ENCODE measurements around the gene CARM1.
"Not testable (repeated sequence)": the region's sequence is repeated elsewhere in the genome, so short reads cannot be mapped to it uniquely, and the experiment has no call there.

The CARM1 gene

DNA sequence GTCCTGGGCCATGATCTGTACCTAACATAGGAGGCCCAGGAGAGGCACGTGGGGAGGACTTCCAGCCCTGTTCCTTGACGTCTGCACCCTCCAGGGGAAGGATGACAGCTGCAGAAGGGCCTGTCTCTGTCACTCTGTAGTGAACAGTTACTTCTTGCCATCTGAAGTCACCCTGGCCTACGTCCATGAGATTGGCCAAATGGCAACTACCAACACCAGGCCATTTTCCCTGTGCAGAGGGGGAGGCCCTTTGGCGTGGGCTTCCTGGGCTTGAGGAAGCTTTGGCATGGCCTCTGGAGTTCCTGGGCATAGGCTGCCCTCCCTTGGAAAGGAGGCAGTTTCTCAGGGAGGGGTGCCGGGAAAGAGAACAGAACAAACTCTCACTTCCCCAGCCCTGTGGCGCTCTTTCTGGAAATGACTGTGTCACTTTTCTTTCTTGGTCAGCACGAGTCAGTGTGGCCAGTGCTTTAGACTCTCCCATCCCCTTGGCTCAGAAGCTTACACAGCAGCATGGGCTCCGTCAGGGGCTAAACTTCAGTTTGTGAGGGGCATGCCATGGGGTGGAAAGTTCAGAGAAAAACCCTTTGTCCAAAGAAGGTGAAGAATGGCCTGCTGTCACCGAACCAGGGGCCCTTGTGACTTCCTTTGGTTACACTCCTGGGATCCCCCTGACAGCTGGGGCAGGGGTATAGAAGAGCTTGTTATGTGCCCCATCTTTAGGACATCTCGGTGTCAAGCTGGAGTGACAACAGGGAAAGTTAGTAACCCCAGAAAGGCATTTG, 5.3 kb downstream of the CARM1 start:
- no peak for DNase-seq

DNA sequence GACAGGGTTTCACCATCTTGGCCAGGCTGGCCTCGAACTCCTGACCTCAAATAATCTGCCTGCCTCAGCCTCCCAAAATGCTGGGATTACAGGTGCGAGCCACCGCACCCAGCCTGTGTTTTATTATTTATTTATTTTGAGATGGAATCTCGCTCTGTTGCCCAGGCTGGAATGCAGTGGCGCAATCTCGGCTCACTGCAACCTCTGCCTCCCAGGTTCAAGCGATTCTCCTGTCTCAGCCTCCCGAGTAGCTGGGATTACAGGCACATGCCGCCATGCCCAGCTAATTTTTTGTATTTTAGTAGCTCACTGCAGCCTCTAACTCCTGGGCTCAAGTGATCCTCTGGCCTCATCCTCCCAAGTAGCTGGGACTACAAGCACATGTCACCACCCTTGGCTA, 6.3 kb downstream of the CARM1 start:
- DNase-seq, result not testable (repeated sequence)

DNA sequence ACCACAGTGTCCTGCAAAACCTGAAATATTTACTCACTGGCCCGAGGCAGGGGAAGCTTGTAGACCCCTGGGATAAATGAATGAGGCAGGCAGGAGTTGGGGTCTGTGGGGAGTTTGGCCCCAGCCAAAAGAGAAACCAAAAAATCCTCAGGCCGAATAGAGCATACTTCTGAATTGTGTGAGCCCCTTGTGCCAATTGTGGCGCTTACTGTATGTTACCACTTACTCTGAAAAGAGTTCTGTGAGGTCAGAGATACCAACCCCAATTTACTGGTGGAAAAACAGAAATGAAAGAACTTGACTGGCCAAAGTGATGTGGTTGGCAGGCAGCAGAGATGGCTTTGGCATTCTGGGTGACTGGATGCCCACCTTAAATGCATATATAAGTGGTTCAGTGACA, 6.9 kb downstream of the CARM1 start:
- no peak for DNase-seq

DNA sequence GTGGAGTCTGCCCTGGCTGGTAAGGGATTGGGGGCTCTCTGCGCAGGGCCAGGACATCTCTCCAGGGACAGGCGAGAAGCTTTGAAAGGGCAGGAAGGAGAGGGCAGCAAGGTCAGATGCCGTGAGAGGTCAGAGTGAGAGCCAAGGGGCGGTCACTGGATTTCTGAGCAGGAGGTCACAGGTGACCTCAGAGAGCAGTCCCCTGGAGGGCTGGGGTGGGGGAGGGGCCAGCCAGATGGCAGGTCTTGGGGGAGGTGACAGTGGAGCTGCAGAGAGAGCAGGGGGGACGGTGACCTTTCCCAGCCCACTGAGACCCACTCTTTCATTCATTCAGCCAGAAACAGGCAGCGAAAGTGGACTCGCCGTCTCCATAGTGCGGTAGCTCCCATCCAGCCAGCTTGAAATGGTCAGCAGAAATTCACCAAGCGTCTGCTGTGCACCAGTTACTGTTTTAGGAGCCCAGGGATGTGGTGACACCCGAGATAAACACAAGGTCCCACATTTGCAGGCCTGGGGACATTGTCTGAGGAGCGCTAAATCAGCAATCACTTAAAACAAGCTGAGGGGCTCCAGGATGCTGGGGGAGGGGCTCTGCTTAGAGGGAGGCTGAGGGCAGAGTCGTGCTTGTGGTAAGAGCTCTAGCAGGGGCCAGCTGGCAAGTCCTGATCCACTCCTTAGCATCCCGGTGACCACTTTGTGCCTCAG, 10.2 kb downstream of the CARM1 start:
- DNase-seq, result no peak

DNA sequence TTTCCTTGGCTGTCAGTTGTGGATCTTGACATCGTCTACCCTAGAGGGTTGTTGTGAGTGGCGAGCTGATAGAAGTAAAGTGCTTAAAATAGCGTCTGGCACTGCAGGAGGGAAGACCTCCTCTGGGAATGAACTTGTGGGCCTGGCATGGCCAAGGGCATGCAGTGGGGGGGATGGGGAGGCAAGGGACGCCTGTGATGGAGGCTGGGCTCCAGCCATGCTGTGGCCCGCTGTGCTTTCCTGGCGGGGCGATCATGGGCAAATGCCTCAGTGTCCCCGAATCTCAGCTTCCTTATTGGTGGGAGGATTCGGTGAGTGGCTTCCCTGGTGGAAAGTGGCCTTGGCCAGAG, 10.7 kb downstream of the CARM1 start:
- DNase-seq, result no peak

DNA sequence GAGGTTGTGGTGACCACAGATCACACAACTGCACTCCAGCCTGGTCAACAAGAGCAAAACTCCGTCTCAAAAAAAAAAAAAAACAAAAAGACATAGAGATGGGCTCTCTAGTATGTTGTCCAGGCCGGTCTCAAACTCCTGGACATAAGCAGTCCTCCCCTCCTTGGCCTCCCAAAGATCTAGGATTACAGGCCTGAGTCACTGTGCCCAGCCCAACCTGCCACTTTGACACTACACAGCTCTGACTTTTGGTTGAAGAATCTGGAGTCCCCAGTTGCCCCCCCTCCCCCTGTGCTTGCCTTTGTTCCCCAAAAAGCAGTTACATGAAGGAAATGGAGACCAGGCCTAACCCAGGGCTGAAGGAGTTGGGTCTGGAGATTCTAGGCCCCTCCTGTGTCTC, 12.9 kb downstream of the CARM1 start:
- DNase-seq, result no peak

DNA sequence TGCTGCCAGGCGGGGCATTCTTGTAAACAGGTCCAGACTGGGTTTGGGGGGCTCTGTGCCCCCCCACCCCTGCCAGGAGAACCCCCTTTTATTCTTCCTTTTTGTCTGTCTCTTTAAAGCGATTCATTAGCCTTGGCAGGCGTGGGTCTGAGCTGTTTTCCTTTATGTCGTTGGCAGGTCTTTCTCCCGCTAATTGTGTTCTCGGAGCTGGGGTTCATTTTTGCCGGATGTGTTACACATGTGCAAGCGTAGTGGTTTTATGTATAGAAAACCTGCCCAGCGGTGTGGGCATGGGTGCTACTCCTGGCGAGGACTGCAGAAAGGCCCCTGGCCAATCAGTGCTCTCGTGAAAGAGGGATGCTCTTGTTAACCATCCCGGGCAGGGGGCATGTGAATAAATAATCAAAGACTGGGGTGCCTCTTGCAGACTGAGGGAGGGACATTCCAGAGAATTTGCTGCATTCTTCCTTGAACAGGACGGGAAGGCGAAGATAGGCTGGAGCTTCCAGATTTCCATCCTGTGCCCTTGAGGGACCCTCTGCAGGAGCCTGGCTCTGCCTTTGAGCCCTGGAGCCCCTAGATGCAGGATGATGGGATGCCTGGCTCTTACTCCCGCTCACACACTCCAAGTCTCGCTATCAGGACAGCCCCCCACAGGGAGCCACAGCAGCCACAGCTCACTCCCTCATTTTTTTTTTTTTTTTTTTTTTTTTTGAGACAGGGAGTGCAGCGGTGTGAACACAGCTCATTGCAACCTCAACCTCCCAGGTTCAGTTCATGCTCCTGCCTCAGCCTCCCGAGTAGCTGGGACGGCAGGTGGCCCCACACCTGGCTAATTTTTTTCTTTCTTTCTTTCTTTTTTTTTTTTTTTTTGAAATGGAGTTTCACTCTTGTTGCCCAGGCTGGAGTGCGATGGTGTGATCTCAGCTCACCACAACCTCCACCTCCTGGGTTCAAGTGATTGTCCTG, 14.1 kb downstream of the CARM1 start:
- DNase-seq, result no peak

DNA sequence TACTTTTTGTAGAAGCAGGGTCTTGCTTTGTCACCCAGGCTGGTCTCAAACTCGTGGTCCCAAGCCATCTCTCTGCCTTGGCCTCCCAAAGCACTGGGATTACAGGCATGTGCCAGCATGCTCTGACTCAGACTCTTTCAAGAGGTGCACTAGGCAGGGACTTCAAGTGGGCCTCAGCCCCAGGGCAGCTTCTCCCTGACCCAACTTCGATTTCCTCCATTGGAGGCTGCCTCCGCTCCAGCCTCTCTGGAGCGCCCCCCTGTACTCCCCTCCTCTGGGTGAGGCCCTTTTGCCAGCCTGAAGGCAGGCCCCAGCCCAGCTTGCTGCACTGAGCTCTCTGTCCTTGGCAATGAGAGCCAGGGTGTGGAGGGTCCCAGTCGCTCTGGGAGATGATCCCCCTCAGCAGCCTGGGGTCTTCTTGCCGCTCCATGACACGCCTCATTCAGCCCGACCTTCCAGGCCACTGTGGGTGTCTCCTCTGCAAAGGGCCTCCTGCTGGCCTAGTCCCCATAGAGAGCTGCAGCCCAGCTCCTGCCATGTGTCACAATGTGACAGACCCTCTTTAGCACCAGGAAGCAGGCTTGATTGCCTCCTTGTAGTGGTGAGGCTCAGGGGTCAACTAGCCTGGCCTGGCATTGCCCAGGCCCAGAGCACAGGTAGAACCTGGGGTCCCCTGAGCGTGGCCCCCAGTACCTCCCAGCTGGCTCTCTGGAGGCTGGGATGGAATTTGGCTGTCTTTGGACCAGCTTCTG, 16.4 kb downstream of the CARM1 start:
- DNase-seq, result no peak

DNA sequence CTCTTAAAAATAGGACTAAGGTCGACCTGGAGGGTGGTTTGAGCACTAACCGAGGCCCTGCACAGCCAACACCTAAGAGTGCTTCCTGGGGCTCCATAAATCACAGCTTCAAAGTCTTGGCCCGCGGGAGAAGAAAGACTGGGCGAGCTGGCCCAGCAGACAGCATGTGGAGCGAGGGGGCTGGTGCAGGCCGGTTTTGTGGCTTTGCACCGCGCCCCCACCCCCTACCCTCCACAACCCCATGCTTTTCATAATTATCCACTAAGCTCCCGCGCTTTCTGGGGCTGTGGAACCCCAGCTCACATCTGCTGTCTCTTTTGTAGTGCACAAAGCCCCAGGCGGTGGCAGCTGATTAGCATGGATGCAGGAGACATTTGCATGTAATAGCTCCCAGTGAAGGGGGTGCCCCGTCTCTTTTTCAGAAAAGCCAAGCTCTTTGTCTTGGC, 17.1 kb downstream of the CARM1 start:
- no peak for DNase-seq

DNA sequence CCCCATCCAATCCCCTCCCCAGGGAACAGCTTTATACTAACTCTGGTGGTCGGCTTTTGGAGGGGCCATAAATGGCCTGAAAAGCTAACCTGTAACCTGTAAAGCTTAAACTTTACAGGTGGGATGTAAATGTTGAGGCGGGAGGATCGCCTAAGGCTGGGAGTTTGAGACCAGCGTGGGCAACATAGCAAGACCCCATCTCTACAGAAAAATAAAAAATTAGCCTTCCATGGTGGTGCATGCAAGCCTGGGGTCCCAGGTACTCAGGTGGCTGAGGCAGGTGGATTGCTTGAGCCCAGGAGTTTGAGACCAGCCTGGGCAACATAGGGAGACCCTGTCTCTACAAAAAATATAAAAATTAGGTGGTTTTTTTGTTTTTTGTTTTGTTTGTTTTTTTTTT, 18.5 kb downstream of the CARM1 start:
- no peak for DNase-seq

DNA sequence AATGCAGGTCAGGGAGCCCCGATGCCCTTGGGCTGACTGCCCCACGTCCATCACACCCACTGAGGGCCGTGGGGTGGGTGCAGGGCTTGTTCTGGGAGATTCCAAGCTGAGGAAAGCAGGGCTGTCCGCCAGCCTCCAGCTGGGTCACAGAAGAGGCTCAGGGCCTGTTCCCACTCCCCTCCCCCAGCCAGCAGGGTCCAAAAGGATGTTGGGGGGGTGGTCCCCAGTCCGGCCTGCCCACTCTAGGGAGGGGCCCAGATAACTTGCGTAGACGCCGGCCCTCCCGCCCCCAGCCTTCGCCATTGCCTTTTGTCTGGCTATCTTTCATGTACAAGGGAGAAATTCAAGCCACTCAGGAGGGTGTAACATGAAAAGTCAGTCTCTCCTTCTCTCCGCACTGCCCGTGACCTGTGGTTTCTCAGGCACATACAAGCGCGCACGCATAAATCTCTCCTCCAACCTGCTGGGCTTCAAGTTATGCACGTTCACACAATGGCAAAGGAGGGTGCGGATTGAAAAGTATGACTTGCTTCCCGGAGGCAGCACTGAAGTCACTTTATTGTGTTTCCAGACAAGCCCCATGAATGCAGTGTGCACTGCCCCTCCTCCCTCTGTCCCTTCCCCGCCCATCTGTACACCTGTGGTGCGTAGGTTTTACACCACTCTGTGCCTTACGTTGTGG, 20.2 kb downstream of the CARM1 start:
- no peak for DNase-seq

DNA sequence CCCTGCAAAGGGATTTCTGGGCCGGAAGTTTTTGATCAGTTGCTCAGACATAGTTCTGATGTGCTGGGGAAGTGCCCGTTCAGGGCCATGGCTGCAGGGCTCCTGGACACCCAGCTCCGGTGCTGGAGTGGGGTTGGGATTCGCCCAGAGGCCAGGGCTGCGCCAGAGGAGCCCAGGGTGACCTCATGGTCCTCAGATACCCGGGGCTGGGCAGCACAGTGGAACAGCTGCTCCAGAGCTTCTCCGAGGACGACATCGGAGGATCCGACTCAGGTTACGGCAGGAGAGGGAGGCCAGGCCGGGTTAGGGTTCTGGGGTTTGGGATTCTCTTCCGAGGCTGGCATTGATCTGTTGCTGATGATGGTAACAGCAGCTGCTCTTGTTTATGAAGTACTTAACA, 20.9 kb downstream of the CARM1 start:
- DNase-seq, result no peak

DNA sequence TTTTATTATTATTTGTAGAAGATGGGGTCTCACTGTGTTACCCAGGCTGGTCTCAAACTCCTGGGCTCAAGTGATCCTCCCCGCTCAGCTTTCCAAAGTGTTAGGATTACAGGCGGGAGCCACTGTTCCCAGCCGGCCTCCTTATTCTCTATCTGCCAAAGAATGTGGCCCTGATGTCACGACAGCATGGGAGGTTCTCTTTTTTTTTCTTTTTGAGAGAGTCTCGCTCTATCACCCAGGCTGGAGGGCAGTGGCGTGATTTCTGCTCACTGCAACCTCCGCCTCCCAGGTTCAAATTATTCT, 23.5 kb downstream of the CARM1 start:
- DNase-seq, result no peak

DNA sequence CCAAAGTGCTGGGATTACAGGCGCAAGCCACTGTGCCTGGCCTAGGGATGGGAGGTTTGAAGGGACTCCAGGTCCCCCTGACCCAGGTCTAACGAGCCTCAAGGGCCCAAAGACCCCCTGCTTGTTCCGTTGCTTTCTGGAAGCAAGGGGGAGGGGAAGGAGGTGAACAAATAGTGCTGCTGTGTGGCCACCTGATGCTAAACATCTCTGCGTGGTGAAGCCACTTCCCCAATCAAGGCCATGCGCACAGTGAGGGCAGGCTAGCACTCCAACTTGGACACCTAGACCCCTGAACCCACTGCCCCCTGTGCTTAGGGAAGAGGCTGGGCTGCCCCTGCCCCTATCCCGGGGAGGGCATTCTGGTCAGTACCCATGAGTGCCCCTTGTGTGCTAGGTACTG, 24.0 kb downstream of the CARM1 start:
- DNase-seq, result no peak

DNA sequence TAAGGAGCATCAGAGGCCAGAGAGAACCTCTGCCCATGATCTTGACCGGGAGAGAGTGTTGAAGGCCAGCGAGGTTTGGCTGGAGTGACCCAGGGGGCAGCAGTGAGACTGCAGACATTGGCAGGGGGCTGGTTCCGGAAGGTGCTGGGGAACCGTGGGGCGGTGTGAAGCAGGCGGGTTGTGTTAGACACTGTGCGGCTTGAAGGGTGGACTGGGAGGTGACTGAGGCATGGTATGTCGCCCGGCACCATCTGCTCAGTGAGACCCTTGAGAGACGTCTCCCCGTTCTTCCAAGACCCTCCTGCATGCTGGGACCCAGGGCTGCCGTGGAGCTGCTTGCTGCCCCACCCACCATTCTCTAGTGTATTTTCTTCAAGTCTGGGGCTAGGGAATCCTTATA, 24.6 kb downstream of the CARM1 start:
- no peak for DNase-seq

DNA sequence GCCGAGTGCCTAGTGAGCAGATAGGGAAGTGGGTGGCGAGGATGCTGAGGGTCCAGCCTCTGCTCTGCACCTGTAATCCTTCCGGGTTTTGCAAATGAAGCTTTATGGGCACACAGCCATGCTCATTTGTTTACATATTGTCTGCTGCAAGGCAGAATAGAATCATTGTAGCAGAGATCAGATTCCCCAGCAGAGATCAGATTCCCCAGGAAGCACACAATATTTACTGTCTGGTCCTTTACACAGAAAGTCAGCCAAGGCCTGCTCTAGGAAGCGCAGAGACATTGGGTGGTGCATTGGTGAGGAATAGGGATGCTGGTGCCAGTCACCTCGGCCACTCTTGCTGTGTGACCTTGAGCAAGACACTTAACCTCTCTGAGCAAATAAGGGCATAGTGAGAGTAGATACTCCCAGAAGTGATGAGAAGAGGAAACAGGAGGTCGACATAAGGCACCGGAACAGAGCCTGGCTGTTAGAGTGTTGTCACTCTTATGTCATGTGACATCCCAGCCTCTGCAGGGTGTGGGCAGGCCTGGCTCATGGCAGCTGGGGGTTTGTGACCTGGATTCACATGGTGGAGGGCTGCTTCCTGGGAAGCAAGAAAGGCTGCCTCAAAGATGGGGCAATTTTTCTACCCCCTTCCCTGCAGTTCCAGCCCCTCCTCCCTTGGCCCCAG, 25.6 kb downstream of the CARM1 start:
- no peak for DNase-seq

DNA sequence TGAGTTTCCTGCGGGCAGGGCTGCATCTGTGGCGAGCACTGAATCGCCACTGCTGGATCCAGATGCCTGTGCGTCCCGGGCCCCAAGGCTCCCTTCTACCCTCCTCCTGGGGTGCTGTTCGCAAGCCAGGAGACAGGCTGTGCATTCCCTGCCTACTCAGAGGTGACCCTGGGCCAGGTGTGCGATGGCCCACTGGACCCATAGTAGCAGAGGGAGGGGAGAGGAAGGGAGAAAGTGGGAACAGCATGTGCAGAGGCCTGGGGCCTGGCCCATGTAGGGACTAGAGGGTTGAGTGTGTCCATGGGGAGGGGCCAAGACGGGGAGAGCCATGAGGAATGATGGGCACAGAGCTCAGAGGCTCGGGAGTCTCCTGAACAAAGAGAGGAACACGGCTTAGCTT, 27.3 kb downstream of the CARM1 start:
- DNase-seq, result no peak

DNA sequence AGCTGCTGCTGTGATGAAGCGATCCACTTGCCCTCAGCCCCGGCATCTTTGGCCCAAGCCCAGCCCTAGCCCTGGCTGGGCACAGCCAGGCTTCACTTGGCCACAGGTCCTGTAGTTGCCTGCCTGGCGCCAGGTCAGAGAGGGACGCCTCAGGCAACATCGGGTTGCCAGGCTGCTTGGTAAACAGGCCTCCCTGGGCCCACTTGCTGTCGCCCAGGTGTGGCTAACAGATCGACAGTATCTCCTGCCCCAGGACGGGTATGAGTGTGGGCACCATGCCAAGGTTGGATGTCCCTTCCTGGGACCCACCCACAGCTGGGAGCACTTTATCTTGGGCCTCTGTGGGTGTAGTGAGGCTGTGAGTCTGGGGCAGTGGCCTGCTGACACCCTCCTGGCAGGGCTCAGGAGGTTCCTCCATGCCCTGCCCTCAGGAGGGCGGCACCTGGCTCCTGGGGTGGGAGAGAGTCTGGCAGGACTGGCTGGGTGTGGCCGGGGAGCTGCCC, 27.8 kb downstream of the CARM1 start:
- no peak for DNase-seq

DNA sequence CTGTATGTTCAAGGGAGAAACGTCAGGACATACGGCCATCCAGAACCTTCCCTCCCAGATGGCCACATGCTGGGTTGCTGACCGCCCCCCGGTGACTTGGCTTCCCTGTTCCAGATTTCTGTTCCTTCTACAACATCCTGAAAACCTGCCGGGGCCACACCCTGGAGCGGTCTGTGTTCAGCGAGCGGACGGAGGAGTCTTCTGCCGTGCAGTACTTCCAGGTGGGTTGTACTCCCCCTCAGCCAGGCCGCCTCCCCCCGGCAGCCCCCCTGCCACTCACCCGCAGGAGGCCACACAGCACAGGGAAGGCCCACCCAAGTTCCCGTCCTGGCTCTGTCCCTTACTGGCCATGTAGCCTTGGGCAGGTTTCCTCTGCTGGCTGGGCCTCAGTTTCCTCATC, 36.6 kb downstream of the CARM1 start:
- no peak for DNase-seq

DNA sequence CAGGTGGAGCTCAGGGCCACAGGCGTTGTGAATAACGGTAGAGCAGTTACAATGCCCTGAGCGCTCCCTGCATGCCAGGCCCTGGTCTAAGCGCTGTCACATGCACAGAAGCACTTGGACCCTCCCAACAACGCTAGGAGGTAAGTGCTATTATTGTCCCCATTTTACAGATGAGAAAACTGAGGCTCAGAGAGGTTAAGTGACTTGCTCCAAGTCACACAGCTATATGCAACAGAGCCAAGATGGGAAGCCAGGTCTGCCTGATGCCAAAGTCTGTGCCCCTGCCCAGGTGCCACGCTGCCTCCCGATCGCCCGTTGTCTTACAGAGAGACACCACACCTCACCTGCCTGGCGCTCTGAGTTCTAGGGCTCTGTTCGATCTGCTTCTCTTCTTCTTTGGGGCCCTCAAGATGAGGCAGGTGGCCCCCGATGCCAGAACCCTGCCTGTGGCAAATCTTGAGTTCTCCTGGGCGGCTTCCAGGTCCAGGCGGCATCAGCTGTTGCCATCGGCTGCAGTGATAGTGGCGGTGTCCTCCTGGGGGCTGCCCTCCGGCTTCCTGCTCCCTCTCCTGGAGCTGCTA, 37.1 kb downstream of the CARM1 start:
- no peak for DNase-seq
